Measurements from ENCODE around the gene RTTN.

GRCh38 chr18:70176537-70176936 is 28.9 kb downstream of the RTTN start:
- no peak for TF ChIP-seq CTCF (IDR thresholded peaks at IDR 0.05; ENCODE audit: low read depth, low read length)
- no peak for TF ChIP-seq MAX (IDR thresholded peaks at IDR 0.05; ENCODE audit: low read depth, low read length)
- TF ChIP-seq POLR2A (IDR thresholded peaks at IDR 0.05; ENCODE audit: extremely low read depth, insufficient read length), result no peak
